ENCODE results near the gene PSTPIP1. TPM values are rescaled to one million over a fixed set of nuclear protein-coding genes. Genes with fewer than 3 reads are reported as not detected.
A peak's percentile ranks its signal among the peaks of the same experiment; 100 is the strongest.

PSTPIP1 gene
- total and polyA plus RNA-seq, 2 of the 13 experiments (the other 11 are each of a cell fraction or from before 2014, with no cell fraction given), result 4.4 to 8.7 TPM

DNA sequence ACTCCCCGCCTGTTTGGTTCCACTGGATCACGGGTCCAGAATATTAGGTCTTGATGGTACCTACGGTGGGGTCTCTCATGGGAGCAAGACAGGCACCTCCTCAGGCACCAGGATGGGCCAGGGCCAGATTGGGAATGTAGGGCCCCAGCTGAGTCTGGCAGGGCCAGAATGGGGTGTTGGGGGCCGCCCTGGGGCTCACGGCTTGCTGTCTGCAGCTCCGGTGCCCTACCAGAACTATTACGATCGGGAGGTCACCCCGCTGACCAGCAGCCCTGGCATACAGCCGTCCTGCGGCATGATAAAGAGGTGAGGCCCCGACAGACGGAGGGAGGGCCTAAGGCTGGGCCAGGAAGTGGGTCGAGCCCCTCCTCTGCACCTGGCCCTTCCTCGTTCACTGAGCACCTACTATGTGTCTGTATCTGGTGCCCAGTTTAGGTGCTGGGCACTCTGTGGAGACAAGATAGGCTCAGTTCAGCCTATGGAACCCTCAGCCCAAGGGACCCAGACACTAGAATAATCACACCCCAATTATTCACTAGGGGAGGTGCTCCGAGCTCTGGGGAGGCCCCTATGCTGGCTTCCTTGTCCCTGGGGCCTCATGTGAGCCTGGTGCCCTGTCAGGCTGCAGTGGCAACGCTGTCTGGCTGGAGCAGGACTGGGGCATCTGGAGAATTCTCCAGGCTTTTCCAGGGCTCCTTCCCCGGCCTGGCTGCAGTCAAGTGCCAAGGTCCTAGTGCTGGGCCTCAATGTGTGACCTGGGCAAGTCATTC, 37.9 kb downstream of the PSTPIP1 start (continued):
- TF ChIP-seq ZMYM2 (CRISPR knock-in tag; IDR thresholded peaks at IDR 0.05) (no peak), NR2F2 (IDR thresholded peaks at IDR 0.05; ENCODE audit: borderline replicate concordance, low read depth) (no peak), JUNB (CRISPR knock-in tag; IDR thresholded peaks at IDR 0.05; ENCODE audit: borderline replicate concordance) (no peak), RBM22 (optimal IDR thresholded peaks at IDR 0.05; ENCODE audit: low read length) (no peak), HNRNPL (IDR thresholded peaks at IDR 0.05; ENCODE audit: low read depth, low read length) (no peak), NFATC3 (CRISPR knock-in tag; IDR thresholded peaks at IDR 0.05) (no peak), ZSCAN25 (CRISPR knock-in tag; IDR thresholded peaks at IDR 0.05) (peak; percentile 56; the same call in 1 of the 2 replicates), ZNF256 (CRISPR knock-in tag; conservative IDR thresholded peaks at IDR 0.05) (no peak), DNMT3B (CRISPR knock-in tag; conservative IDR thresholded peaks at IDR 0.05) (no peak), ZNF549 (CRISPR knock-in tag; IDR thresholded peaks at IDR 0.05) (no peak), RFX5 (IDR thresholded peaks at IDR 0.05; ENCODE audit: low read depth, low read length) (no peak), CHD4 (IDR thresholded peaks at IDR 0.05; ENCODE audit: borderline replicate concordance, low read length) (no peak), MYC (CRISPR knock-in tag; IDR thresholded peaks at IDR 0.05; ENCODE audit: borderline replicate concordance) (no peak), HOXA5 (CRISPR knock-in tag; IDR thresholded peaks at IDR 0.05) (no peak), MBD4 (IDR thresholded peaks at IDR 0.05; ENCODE audit: borderline replicate concordance, low read length) (no peak)
- TF ChIP-seq, protein P1, sequence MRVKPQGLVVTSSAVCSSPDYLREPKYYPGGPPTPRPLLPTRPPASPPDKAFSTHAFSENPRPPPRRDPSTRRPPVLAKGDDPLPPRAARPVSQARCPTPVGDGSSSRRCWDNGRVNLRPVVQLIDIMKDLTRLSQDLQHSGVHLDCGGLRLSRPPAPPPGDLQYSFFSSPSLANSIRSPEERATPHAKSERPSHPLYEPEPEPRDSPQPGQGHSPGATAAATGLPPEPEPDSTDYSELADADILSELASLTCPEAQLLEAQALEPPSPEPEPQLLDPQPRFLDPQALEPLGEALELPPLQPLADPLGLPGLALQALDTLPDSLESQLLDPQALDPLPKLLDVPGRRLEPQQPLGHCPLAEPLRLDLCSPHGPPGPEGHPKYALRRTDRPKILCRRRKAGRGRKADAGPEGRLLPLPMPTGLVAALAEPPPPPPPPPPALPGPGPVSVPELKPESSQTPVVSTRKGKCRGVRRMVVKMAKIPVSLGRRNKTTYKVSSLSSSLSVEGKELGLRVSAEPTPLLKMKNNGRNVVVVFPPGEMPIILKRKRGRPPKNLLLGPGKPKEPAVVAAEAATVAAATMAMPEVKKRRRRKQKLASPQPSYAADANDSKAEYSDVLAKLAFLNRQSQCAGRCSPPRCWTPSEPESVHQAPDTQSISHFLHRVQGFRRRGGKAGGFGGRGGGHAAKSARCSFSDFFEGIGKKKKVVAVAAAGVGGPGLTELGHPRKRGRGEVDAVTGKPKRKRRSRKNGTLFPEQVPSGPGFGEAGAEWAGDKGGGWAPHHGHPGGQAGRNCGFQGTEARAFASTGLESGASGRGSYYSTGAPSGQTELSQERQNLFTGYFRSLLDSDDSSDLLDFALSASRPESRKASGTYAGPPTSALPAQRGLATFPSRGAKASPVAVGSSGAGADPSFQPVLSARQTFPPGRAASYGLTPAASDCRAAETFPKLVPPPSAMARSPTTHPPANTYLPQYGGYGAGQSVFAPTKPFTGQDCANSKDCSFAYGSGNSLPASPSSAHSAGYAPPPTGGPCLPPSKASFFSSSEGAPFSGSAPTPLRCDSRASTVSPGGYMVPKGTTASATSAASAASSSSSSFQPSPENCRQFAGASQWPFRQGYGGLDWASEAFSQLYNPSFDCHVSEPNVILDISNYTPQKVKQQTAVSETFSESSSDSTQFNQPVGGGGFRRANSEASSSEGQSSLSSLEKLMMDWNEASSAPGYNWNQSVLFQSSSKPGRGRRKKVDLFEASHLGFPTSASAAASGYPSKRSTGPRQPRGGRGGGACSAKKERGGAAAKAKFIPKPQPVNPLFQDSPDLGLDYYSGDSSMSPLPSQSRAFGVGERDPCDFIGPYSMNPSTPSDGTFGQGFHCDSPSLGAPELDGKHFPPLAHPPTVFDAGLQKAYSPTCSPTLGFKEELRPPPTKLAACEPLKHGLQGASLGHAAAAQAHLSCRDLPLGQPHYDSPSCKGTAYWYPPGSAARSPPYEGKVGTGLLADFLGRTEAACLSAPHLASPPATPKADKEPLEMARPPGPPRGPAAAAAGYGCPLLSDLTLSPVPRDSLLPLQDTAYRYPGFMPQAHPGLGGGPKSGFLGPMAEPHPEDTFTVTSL (CRISPR knock-in tag; IDR thresholded peaks at IDR 0.05; ENCODE audit: borderline replicate concordance), result no peak
- TF ChIP-seq, protein P2, sequence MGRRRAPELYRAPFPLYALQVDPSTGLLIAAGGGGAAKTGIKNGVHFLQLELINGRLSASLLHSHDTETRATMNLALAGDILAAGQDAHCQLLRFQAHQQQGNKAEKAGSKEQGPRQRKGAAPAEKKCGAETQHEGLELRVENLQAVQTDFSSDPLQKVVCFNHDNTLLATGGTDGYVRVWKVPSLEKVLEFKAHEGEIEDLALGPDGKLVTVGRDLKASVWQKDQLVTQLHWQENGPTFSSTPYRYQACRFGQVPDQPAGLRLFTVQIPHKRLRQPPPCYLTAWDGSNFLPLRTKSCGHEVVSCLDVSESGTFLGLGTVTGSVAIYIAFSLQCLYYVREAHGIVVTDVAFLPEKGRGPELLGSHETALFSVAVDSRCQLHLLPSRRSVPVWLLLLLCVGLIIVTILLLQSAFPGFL (CRISPR knock-in tag; IDR thresholded peaks at IDR 0.05), result no peak
- TF ChIP-seq, protein P3, sequence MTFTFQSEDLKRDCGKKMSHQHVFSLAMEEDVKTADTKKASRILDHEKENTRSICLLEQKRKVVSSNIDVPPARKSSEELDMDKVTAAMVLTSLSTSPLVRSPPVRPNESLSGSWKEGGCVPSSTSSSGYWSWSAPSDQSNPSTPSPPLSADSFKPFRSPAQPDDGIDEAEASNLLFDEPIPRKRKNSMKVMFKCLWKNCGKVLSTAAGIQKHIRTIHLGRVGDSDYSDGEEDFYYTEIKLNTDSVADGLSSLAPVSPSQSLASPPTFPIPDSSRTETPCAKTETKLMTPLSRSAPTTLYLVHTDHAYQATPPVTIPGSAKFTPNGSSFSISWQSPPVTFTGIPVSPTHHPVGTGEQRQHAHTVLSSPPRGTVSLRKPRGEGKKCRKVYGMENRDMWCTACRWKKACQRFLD (CRISPR knock-in tag; IDR thresholded peaks at IDR 0.05; ENCODE audit: borderline replicate concordance), result 0 out of 2 replicates have a peak, but pooled peaks have one; percentile 22
- TF ChIP-seq, protein P4, sequence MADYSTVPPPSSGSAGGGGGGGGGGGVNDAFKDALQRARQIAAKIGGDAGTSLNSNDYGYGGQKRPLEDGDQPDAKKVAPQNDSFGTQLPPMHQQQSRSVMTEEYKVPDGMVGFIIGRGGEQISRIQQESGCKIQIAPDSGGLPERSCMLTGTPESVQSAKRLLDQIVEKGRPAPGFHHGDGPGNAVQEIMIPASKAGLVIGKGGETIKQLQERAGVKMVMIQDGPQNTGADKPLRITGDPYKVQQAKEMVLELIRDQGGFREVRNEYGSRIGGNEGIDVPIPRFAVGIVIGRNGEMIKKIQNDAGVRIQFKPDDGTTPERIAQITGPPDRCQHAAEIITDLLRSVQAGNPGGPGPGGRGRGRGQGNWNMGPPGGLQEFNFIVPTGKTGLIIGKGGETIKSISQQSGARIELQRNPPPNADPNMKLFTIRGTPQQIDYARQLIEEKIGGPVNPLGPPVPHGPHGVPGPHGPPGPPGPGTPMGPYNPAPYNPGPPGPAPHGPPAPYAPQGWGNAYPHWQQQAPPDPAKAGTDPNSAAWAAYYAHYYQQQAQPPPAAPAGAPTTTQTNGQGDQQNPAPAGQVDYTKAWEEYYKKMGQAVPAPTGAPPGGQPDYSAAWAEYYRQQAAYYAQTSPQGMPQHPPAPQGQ (CRISPR knock-in tag; IDR thresholded peaks at IDR 0.05; ENCODE audit: borderline replicate concordance), result no peak

Measured in HepG2 (cell line).